Measurements from ENCODE around the gene ANAPC2. TPM values are rescaled to one million over a fixed set of nuclear protein-coding genes. Genes with fewer than 3 reads are reported as not detected.

The ANAPC2 gene
- total RNA-seq, 4 donors from 2014 or later, result 10.2 to 12.4 (median 10.8) TPM

DNA sequence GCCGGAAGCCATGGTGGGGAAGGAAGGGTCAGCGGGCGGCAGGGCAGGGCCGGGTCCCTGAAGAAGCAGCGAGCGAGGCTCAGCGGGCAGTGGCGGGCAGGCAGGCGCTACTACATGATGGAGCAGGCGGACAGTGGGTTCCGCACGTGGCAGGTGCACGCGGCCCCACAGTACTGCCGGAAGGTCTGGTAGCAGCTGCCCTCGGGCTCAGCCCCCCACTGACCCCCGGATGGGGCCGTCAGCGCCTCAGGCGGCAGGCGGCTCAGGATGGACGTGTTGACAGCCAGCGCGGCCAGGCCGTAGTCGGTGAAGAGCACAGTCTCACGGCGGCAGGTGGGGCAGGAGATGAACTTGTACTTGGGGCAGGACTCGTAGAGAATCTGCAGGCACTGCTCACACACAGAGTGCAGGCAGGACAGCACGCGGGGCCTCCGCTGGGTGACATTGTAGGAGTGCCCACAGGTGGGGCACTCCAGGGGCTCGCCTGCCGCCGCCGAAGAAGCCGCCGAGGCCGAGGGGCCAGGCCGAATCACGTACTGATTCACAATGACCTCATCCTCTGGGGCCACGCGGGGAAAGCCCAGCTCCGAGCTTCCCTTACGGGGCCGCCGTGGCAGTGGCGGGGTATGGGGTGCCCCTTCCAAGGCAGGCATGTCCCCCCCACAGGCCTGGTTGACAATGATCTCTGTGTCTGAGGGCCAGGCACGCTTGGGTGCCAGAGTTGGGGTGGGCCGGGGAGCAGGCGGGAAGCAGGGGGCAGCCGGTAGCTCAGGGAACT lies 32.1 kb upstream of the ANAPC2 start:
- TF ChIP-seq, protein P1, sequence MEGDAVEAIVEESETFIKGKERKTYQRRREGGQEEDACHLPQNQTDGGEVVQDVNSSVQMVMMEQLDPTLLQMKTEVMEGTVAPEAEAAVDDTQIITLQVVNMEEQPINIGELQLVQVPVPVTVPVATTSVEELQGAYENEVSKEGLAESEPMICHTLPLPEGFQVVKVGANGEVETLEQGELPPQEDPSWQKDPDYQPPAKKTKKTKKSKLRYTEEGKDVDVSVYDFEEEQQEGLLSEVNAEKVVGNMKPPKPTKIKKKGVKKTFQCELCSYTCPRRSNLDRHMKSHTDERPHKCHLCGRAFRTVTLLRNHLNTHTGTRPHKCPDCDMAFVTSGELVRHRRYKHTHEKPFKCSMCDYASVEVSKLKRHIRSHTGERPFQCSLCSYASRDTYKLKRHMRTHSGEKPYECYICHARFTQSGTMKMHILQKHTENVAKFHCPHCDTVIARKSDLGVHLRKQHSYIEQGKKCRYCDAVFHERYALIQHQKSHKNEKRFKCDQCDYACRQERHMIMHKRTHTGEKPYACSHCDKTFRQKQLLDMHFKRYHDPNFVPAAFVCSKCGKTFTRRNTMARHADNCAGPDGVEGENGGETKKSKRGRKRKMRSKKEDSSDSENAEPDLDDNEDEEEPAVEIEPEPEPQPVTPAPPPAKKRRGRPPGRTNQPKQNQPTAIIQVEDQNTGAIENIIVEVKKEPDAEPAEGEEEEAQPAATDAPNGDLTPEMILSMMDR (IDR thresholded peaks at IDR 0.05 in 4 of 5, conservative IDR thresholded peaks at IDR 0.05 in 1 of 5), result no peak
- TF ChIP-seq POLR2A (IDR thresholded peaks at IDR 0.05), result no peak
- Histone ChIP-seq H3K27ac (no peak overlapping the region), H3K27me3 (no peaks in the 10 kb centered on the region), H3K36me3 (no peaks in the 10 kb centered on the region), H3K4me3 (no peak overlapping the region), H3K9me3 (no peaks in the 10 kb centered on the region), H3K4me1 (peaks cover 17 to 32% of the 10 kb centered on the region in 2 donors)
- in situ Hi-C loops (cut with MboI; ENCODE audit: low sequenced_read_pairs in 4 of 4) (loop anchor here in 1 of 4 donors (10.0 kb wide), 1 partner anchor 96 kb away; no protein-coding TSS in a partner anchor), intact Hi-C loops (cut with DNase I; ENCODE audit: low total_unique reads) (loop anchor here (5.0 kb wide), 1 partner anchor 47 kb away; no protein-coding TSS in a partner anchor)
- ATAC-seq, result no peak
- no peak for DNase-seq

DNA sequence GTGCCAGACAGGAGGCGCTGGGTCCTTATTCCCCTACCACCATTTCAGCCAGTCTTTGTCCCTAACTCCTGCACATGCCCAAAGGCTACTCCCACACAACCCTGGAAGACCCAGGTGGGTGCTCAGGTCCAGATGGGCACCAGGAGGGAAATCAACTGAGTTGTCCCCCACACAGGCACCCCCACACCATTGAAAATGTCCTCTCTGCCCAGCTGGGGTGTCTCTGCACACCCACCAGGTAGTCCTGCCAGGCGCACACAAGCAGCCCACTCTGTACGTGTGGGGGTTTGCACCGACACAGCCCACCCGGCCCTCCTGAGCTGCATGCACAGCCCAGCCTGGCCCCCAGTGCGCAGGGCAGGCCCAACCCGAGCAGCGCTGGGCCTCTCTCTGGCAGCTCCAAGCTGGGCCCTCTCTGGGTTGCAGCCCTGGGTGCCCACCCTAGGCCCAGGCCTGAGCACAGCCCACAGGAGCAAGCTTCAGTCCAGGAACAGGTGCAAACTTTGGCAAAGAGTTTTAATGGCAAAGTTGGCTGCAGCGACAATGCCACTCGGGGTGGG lies 31.5 kb upstream of the ANAPC2 start:
- Histone ChIP-seq H3K4me1 (peaks cover 17 to 32% of the 10 kb centered on the region in 2 donors), H3K4me3 (no peak overlapping the region), H3K27ac (no peak overlapping the region), H3K9me3 (no peaks in the 10 kb centered on the region), H3K36me3 (no peaks in the 10 kb centered on the region), H3K27me3 (no peaks in the 10 kb centered on the region)
- no peak for DNase-seq
- in situ Hi-C loops (cut with MboI; ENCODE audit: low sequenced_read_pairs in 4 of 4), result loop anchor here in 2 of 4 donors (10.0 kb wide), 1 partner anchor 95 kb away; no protein-coding TSS in a partner anchor
- TF ChIP-seq, protein P1 (IDR thresholded peaks at IDR 0.05 in 4 of 5, conservative IDR thresholded peaks at IDR 0.05 in 1 of 5), result no peak
- no peak for TF ChIP-seq POLR2A (IDR thresholded peaks at IDR 0.05)
- ATAC-seq, result no peak
- intact Hi-C loops (cut with DNase I; ENCODE audit: low total_unique reads), result loop anchor here (5.0 kb wide), 1 partner anchor 47 kb away; no protein-coding TSS in a partner anchor

DNA sequence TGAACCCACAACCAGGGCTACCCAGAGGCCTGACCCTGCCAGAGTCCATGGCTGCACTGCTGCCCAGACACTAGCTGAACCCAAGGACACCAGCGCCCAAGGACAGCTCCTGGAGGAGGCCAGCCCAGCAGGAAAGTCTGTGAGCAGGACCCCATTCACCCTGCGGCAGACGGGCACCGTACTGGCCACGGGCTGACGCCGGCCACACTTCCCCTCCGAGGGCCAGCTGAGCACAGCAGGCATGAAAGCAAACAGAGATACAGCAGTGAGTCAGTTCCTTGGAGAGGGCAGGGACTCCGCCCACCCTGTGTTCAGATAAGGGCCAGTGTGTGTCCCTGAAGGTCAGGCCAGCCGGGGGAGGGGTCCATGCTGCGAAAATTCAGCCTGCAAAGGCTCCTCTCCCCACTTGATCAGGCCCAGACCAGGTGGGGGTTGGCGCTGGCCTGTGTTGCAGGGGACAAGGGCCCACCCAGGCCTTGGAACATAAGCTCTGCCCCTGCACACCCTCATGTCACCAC lies 30.5 kb upstream of the ANAPC2 start:
- TF ChIP-seq POLR2A (IDR thresholded peaks at IDR 0.05), result no peak
- TF ChIP-seq, protein P1 (IDR thresholded peaks at IDR 0.05 in 4 of 5, conservative IDR thresholded peaks at IDR 0.05 in 1 of 5), result no peak
- Histone ChIP-seq H3K4me3 (no peak overlapping the region), H3K27me3 (no peaks in the 10 kb centered on the region), H3K27ac (no peak overlapping the region), H3K9me3 (no peaks in the 10 kb centered on the region), H3K36me3 (no peaks in the 10 kb centered on the region), H3K4me1 (peaks cover 10 to 26% of the 10 kb centered on the region in 2 donors)
- ATAC-seq (no peak), DNase-seq (no peak)
- in situ Hi-C loops (cut with MboI; ENCODE audit: low sequenced_read_pairs in 4 of 4), result loop anchor here in 1 of 4 donors (10.0 kb wide), 1 partner anchor 94 kb away; no protein-coding TSS in a partner anchor
- intact Hi-C loops (cut with DNase I; ENCODE audit: low total_unique reads), result no loop called here

DNA sequence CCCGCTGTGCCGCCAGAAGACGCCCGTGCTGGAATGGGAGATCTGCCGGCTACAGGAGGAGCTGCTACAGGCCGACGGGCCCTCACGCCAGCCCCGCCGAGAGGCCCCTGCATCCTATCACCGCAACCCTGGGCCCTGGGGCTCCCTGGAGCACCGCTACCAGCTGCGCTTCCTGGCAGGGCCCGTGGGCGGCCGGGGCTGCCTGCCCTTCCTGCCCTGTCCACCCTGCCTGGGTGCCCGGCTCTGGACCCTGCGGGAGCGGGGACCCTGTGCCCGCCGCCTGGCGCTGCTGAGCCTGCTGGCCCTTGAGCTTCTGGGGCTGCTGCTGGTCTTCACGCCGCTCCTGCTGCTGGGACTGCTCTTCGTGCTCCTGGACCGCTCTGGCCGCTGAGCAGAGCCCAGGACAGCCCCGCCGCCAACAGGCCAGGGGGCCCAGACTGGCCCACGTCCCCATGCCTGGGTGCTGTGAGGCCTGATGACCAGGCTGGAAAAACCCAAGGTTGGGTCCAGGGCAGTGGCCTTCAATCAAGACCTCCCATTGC lies 29.9 kb upstream of the ANAPC2 start:
- Histone ChIP-seq H3K36me3 (no peaks in the 10 kb centered on the region), H3K4me3 (no peak overlapping the region), H3K9me3 (no peaks in the 10 kb centered on the region), H3K27ac (peak overlapping the region in 1 of 4 donors; percentile 56), H3K27me3 (no peaks in the 10 kb centered on the region), H3K4me1 (peaks cover 9 to 26% of the 10 kb centered on the region in 2 donors)
- TF ChIP-seq, protein P1 (IDR thresholded peaks at IDR 0.05 in 4 of 5, conservative IDR thresholded peaks at IDR 0.05 in 1 of 5), result no peak
- no peak for TF ChIP-seq POLR2A (IDR thresholded peaks at IDR 0.05)
- ATAC-seq (no peak), DNase-seq (no peak)
- intact Hi-C loops (cut with DNase I; ENCODE audit: low total_unique reads) (no loop called here), in situ Hi-C loops (cut with MboI; ENCODE audit: low sequenced_read_pairs in 4 of 4) (loop anchor here in 1 of 4 donors (10.0 kb wide), 1 partner anchor 93 kb away; no protein-coding TSS in a partner anchor)

All from gastrocnemius medialis (tissue), 4 donors.